HEK293T (cell line): Measurements from ENCODE around the gene KCNQ1.

Experiments used
- ELF4 ChIP-seq: fragments of 450-650 bp; IDR thresholded peaks from 2 replicates; pipeline ENCODE4 v1.6.1; 2017; ENCODE audit warnings: antibody characterized with exemption
- FOXA1 ChIP-seq: fragments of 450-650 bp; IDR thresholded peaks from 2 replicates; pipeline ENCODE4 v1.6.1; 2016; ENCODE audit warnings: mild to moderate bottlenecking
- FOXM1 ChIP-seq: fragments of 450-650 bp; IDR thresholded peaks from 2 replicates; pipeline ENCODE4 v1.6.1; 2017; ENCODE audit warnings: mild to moderate bottlenecking, borderline replicate concordance
- NFRKB ChIP-seq: fragments of 450-650 bp; IDR thresholded peaks from 2 replicates; pipeline ENCODE4 v1.6.1; 2016; ENCODE audit warnings: mild to moderate bottlenecking, moderate library complexity
- SUZ12 ChIP-seq: fragments of 450-650 bp; IDR thresholded peaks from 2 replicates; pipeline ENCODE4 v1.6.1; 2016; ENCODE audit warnings: mild to moderate bottlenecking
- ZNF384 ChIP-seq: fragments of 450-650 bp; IDR thresholded peaks from 2 replicates; pipeline ENCODE4 v1.6.1; 2016

DNA sequence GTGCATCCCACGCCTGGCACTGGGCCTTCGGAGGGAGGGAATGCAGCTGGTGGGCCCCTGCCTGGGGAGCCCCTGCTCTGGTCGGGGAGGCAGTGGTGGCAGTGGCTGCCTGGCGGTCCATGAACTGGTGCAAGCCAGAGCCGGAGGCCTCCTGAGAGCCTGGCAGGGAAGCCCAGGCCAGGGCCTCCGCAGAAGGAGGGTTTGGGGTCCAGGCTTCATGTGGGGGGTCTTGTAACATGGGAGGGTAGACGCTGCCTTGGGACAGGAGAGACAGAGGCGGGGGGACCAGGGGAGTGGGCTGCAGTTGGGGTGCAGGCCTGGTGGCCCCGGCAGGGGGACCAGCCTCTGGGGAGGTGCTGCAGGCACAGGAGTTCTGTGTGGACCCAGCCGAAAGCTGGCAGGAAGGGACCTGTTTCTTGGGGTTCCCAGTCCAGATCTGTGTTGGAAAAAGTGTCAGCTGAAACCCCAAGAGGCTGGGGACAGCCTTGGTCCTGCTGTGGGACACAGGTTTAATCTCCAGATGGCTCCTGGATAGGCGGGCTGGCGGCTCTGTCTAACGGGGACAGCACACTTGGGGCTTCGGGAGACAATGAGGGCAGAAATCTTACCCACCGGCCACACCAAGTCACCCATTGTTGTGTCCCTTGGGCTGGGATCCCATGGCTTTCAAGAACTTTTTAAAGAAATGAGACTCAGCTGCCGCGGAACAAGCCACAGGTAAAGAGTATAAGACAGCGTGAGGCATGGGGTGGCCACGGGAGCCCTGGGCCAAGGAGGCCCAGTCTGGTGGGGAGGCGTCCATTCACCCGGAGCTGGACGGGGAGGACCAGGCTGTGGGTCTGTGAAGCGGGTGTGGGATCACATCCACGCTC, 73.5 kb downstream of the KCNQ1 start:
- TF ChIP-seq ELF4 (no peak), SUZ12 (no peak), ZNF384 (no peak), FOXM1 (no peak), FOXA1 (no peak), NFRKB (no peak)
